ENCODE measurements around the gene DCAF12L1. TPM values are rescaled to one million over a fixed set of nuclear protein-coding genes. Genes with fewer than 3 reads are reported as not detected.

DCAF12L1 gene
- polyA plus RNA-seq, 1 donor (not counting 4 experiments of a cell fraction or from before 2014, with no cell fraction given): not detected

GRCh38 chrX:126551725-126552312, 795 bp downstream of the DCAF12L1 start:
- DNase-seq (ENCODE audit: low read depth, low spot score) (no peak), FAIRE-seq (no peak)
- Histone ChIP-seq H2AFZ (ENCODE audit: control insufficient read depth, low read length) (no peak overlapping the region), H3K9me1 (ENCODE audit: control insufficient read depth, extremely low read depth, insufficient read depth, low read length) (no peaks in the 10 kb centered on the region), H3K27ac (ENCODE audit: control insufficient read depth, insufficient read depth, low read length) (no peak overlapping the region), H3K27me3 (ENCODE audit: control insufficient read depth, extremely low read depth, insufficient read depth, low read length) (no peaks in the 10 kb centered on the region), H4K20me1 (ENCODE audit: control insufficient read depth, extremely low read depth, insufficient read depth, low read length) (no peaks in the 10 kb centered on the region), H3K36me3 (ENCODE audit: control insufficient read depth in 2 of 2, extremely low read depth in 1 of 2, insufficient read depth in 2 of 2, low read length in 2 of 2) (no peaks in the 10 kb centered on the region), H3K79me2 (ENCODE audit: control insufficient read depth, insufficient read depth, low read length) (no peaks in the 10 kb centered on the region), H3K4me1 (ENCODE audit: control insufficient read depth, extremely low read depth, insufficient read depth, low read length) (no peaks in the 10 kb centered on the region), H3K4me3 (ENCODE audit: control insufficient read depth in 2 of 3, extremely low read depth in 1 of 3, insufficient read depth in 2 of 3, low read depth in 1 of 3, low read length in 3 of 3) (no peak overlapping the region), H3K9me3 (ENCODE audit: control insufficient read depth, low read depth, low read length) (peaks cover 3% of the 10 kb centered on the region), H3K4me2 (ENCODE audit: control insufficient read depth, extremely low read depth, insufficient read depth, low read depth, low read length) (no peak overlapping the region), H3K9ac (ENCODE audit: control insufficient read depth, extremely low read depth, insufficient read depth, low read length) (no peak overlapping the region)
- dilution Hi-C loops (cut with MboI; ENCODE audit: extremely low pct_ligation_motif_present, low sequenced_read_pairs): no loop called here
- TF ChIP-seq, protein P1, sequence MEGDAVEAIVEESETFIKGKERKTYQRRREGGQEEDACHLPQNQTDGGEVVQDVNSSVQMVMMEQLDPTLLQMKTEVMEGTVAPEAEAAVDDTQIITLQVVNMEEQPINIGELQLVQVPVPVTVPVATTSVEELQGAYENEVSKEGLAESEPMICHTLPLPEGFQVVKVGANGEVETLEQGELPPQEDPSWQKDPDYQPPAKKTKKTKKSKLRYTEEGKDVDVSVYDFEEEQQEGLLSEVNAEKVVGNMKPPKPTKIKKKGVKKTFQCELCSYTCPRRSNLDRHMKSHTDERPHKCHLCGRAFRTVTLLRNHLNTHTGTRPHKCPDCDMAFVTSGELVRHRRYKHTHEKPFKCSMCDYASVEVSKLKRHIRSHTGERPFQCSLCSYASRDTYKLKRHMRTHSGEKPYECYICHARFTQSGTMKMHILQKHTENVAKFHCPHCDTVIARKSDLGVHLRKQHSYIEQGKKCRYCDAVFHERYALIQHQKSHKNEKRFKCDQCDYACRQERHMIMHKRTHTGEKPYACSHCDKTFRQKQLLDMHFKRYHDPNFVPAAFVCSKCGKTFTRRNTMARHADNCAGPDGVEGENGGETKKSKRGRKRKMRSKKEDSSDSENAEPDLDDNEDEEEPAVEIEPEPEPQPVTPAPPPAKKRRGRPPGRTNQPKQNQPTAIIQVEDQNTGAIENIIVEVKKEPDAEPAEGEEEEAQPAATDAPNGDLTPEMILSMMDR (optimal IDR thresholded peaks at IDR 0.05 in 1 of 3, IDR thresholded peaks at IDR 0.05 in 1 of 3, conservative IDR thresholded peaks at IDR 0.05 in 1 of 3; ENCODE audit: extremely low read depth in 1 of 3, insufficient read depth in 2 of 3, low read length in 3 of 3): no peak
- TF ChIP-seq EZH2 (IDR thresholded peaks at IDR 0.05; ENCODE audit: low read length): no peak

DNA sequence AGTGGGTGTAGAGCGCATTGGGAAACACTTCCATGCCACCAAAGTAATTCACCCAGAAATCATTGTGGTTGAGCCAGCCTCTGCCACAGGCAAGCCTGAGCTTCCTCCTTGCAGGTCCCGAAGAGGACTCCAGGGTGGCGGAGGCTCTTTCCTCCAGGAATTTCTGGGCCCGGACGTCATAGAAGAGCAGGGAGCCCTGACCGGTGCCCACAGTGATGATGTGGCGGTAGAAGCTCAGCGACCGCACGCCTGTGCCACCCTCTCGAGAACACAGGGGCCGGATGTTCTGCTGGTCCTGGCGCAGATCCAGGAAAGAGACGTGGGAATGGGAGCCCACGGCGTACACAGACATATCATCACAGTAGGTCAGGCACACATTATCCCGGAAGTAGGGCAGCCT, 1.3 kb downstream of the DCAF12L1 start:
- no peaks in the 10 kb centered on the region for H3K4me1 ChIP-seq (ENCODE audit: control insufficient read depth, extremely low read depth, insufficient read depth, low read length)
- H3K27me3 ChIP-seq (ENCODE audit: control insufficient read depth, extremely low read depth, insufficient read depth, low read length): no peaks in the 10 kb centered on the region
- no peak overlapping the region for H2AFZ ChIP-seq (ENCODE audit: control insufficient read depth, low read length)
- no peaks in the 10 kb centered on the region for H4K20me1 ChIP-seq (ENCODE audit: control insufficient read depth, extremely low read depth, insufficient read depth, low read length)
- H3K79me2 ChIP-seq (ENCODE audit: control insufficient read depth, insufficient read depth, low read length): no peaks in the 10 kb centered on the region
- H3K9me3 ChIP-seq (ENCODE audit: control insufficient read depth, low read depth, low read length): peaks cover 3% of the 10 kb centered on the region
- no peak overlapping the region for H3K4me3 ChIP-seq (ENCODE audit: control insufficient read depth in 2 of 3, extremely low read depth in 1 of 3, insufficient read depth in 2 of 3, low read depth in 1 of 3, low read length in 3 of 3)
- dilution Hi-C loops (cut with MboI; ENCODE audit: extremely low pct_ligation_motif_present, low sequenced_read_pairs): no loop called here
- H3K9me1 ChIP-seq (ENCODE audit: control insufficient read depth, extremely low read depth, insufficient read depth, low read length): no peaks in the 10 kb centered on the region
- FAIRE-seq (no peak), DNase-seq (ENCODE audit: low read depth, low spot score) (no peak)
- no peak overlapping the region for H3K9ac ChIP-seq (ENCODE audit: control insufficient read depth, extremely low read depth, insufficient read depth, low read length)
- no peaks in the 10 kb centered on the region for H3K36me3 ChIP-seq (ENCODE audit: control insufficient read depth in 2 of 2, extremely low read depth in 1 of 2, insufficient read depth in 2 of 2, low read length in 2 of 2)
- no peak overlapping the region for H3K4me2 ChIP-seq (ENCODE audit: control insufficient read depth, extremely low read depth, insufficient read depth, low read depth, low read length)
- no peak overlapping the region for H3K27ac ChIP-seq (ENCODE audit: control insufficient read depth, insufficient read depth, low read length)
- TF ChIP-seq, protein P1 (optimal IDR thresholded peaks at IDR 0.05 in 1 of 3, IDR thresholded peaks at IDR 0.05 in 1 of 3, conservative IDR thresholded peaks at IDR 0.05 in 1 of 3; ENCODE audit: extremely low read depth in 1 of 3, insufficient read depth in 2 of 3, low read length in 3 of 3): no peak
- no peak for TF ChIP-seq EZH2 (IDR thresholded peaks at IDR 0.05; ENCODE audit: low read length)
